HepG2 (cell line): Measurements from ENCODE around the gene ZNF629. TPM values are rescaled to one million over a fixed set of nuclear protein-coding genes. Genes with fewer than 3 reads are reported as not detected.
A peak's percentile ranks its signal among the peaks of the same experiment; 100 is the strongest.

Experiments used
- DNMT1 ChIP-seq: sonication (generic); formaldehyde crosslinking; IDR thresholded peaks from 2 replicates; pipeline ENCODE4 v1.5.1; 2020; ENCODE audit warnings: mild to moderate bottlenecking, missing genetic modification reagents
- DR1 ChIP-seq: sonication (generic); formaldehyde crosslinking; IDR thresholded peaks from 2 replicates; pipeline ENCODE4 v1.8.0; 2021; ENCODE audit warnings: mild to moderate bottlenecking, missing genetic modification reagents, inconsistent platforms
- HBP1 ChIP-seq: IDR thresholded peaks from 2 replicates; pipeline ENCODE4 v1.6.1; 2016; ENCODE audit warnings: low read depth, control low read depth
- HOXD1 ChIP-seq: sonication (generic); formaldehyde crosslinking; IDR thresholded peaks from 2 replicates; pipeline ENCODE4 v1.5.0; 2020; ENCODE audit warnings: missing genetic modification reagents
- KDM6A ChIP-seq: IDR thresholded peaks from 2 replicates; pipeline ENCODE4 v1.6.1; 2016; ENCODE audit warnings: low read depth
- LRRFIP1 ChIP-seq: sonication (generic); formaldehyde crosslinking; conservative IDR thresholded peaks from 2 replicates; pipeline ENCODE4 v1.4.0; 2020; ENCODE audit warnings: missing genetic modification reagents
- PHF20 ChIP-seq: sonication (generic); formaldehyde crosslinking; IDR thresholded peaks from 2 replicates; pipeline ENCODE4 v1.5.0; 2020; ENCODE audit warnings: mild to moderate bottlenecking, missing genetic modification reagents
- PRPF4 ChIP-seq: fragments of 200-400 bp; formaldehyde crosslinking; IDR thresholded peaks from 2 replicates; pipeline ENCODE4 v1.6.1; 2016; ENCODE audit warnings: low read length, low read depth; ENCODE audit not compliant: poor library complexity, severe bottlenecking
- RELA ChIP-seq: sonication (generic); formaldehyde crosslinking; IDR thresholded peaks from 2 replicates; pipeline ENCODE4 v1.4.0; 2020; ENCODE audit warnings: missing genetic modification reagents
- SALL1 ChIP-seq: sonication (generic); formaldehyde crosslinking; IDR thresholded peaks from 2 replicates; pipeline ENCODE4 v1.8.0; 2022; ENCODE audit warnings: mild to moderate bottlenecking, missing genetic modification reagents
- SMARCE1 ChIP-seq: fragments of 450-650 bp; IDR thresholded peaks from 2 replicates; pipeline ENCODE4 v1.6.1; 2017; ENCODE audit warnings: borderline replicate concordance
- ZNF142 ChIP-seq: sonication (generic); formaldehyde crosslinking; IDR thresholded peaks from 2 replicates; pipeline ENCODE4 v1.4.0; 2020; ENCODE audit warnings: missing genetic modification reagents
- ZNF180 ChIP-seq: sonication (generic); formaldehyde crosslinking; IDR thresholded peaks from 2 replicates; pipeline ENCODE4 v1.4.0; 2020; ENCODE audit warnings: low read depth, missing genetic modification reagents, borderline replicate concordance
- ZNF205 ChIP-seq: IDR thresholded peaks from 2 replicates; pipeline ENCODE4 v1.6.1; 2018; ENCODE audit warnings: missing biosample characterization, missing genetic modification reagents
- ZNF276 ChIP-seq: sonication (generic); formaldehyde crosslinking; IDR thresholded peaks from 2 replicates; pipeline ENCODE4 v1.4.0; 2020; ENCODE audit warnings: mild to moderate bottlenecking, low read depth, missing genetic modification reagents
- ZNF33B ChIP-seq: sonication (generic); formaldehyde crosslinking; IDR thresholded peaks from 2 replicates; pipeline ENCODE4 v1.5.1; 2020; ENCODE audit warnings: mild to moderate bottlenecking, missing genetic modification reagents
- polyA plus RNA-seq, 8 experiments: library from polyadenylated mRNA; depleted of rRNA in 3 of 8; stranded (reverse) in 7 of 8; unstranded in 1 of 8; fragments of >200 nt; fragmentation: Illumina TruSeq in 4 of 8; extraction: Trizol in 4 of 8; gene quantifications; 2 replicates each; pipeline versions ENCODE4 v1.2.1 to v1.2.3, GENCODE V29; 2011 to 2016; ENCODE audit warnings: low read depth in 4 of 8, missing spikeins in 1 of 8, mixed read lengths in 1 of 8; ENCODE audit not compliant: insufficient read depth in 1 of 8
- total RNA-seq, 5 experiments: library from RNA; depleted of rRNA; stranded (reverse); fragments of >200 nt; fragmentation: Illumina TruSeq; extraction: Trizol; gene quantifications; 2 replicates each; pipeline ENCODE4 v1.2.3, GENCODE V29; 2016; ENCODE audit warnings: low read depth in 1 of 5

Gene ZNF629
- total and polyA plus RNA-seq, 2 of the 13 experiments (the other 11 are each of a cell fraction or from before 2014, with no cell fraction given) = 6.1 to 16.5 TPM

- TF ChIP-seq ZNF142 (CRISPR knock-in tag) (no peak), DR1 (peak; percentile 15; the same call in 1 of the 2 replicates), ZNF205 (CRISPR knock-in tag) (peak; percentile 76), ZNF180 (CRISPR knock-in tag) (0 out of 2 replicates have a peak, but pooled peaks have one; percentile 29), ZNF276 (CRISPR knock-in tag) (peak; percentile 40; the same call in 1 of the 2 replicates), RELA (CRISPR knock-in tag) (peak; percentile 78; the same call in 1 of the 2 replicates), HBP1 (peak; percentile 77; the same call in 1 of the 2 replicates), DNMT1 (CRISPR knock-in tag) (peak; percentile 64), SMARCE1 (no peak), PHF20 (CRISPR knock-in tag) (peak; percentile 81), SALL1 (peak; percentile 56), KDM6A (CRISPR knock-in tag) (no peak), LRRFIP1 (peak; percentile 85; the same call in 1 of the 2 replicates), HOXD1 (CRISPR knock-in tag) (peak; percentile 70), ZNF33B (no peak), PRPF4 (no peak)
Measured at GRCh38 chr16:30761928-30762902, 24.8 kb downstream of the ZNF629 start, which contains the start of the genes CFAP119 and RNF40 (continued).
